CD4-positive, alpha-beta T cell (primary cell): Measurements from ENCODE around the gene LRP1B. TPM values are rescaled to one million over a fixed set of nuclear protein-coding genes. Genes with fewer than 3 reads are reported as not detected.

Source experiments
- ATAC-seq: fragments of 200-7000 bp; cut with Tn5 transposase; one replicate; pipeline ENCODE4 v1.10.0; 2022; ENCODE audit warnings: mild to moderate bottlenecking; ENCODE audit not compliant: poor library complexity
- CTCF ChIA-PET: fragments of 350-600 bp; sonication (Branson Sonifier 250); formaldehyde crosslinking; loops from one replicate; lab custom pipeline; 2021; ENCODE audit warnings: antibody characterized with exemption, inconsistent platforms; lab: Charles Lee
- POLR2A ChIA-PET: fragments of 350-600 bp; sonication (Branson Sonifier 250); formaldehyde crosslinking; loops from one replicate; lab custom pipeline; 2021; ENCODE audit warnings: antibody characterized with exemption, inconsistent platforms; lab: Charles Lee
- DNase-seq, 14 experiments: peaks; one replicate each; pipeline ENCODE4 v3.0.0-alpha.2; 2013 to 2020; ENCODE audit warnings: mixed read lengths in 2 of 14
- H3K27ac ChIP-seq, 2 donors: one replicate each; pipeline versions ENCODE4 v1.5.1 to v1.7.0; 2013; ENCODE audit warnings: low read length in 2 of 2, low read depth in 1 of 2, mild to moderate bottlenecking in 1 of 2
- H3K27me3 ChIP-seq, 2 experiments: 1 replicate in 1 of 2; 2 replicates in 1 of 2; pipeline versions ENCODE4 v1.6.1 to v1.7.0; 2013; ENCODE audit warnings: low read length in 2 of 2, control low read depth in 1 of 2, mild to moderate bottlenecking in 1 of 2, moderate library complexity in 1 of 2; ENCODE audit not compliant: insufficient read depth in 2 of 2, control insufficient read depth in 1 of 2
- H3K36me3 ChIP-seq: one replicate; pipeline ENCODE4 v1.6.1; 2013; ENCODE audit warnings: low read length, control low read depth; ENCODE audit not compliant: insufficient read depth
- H3K4me1 ChIP-seq: one replicate; pipeline ENCODE4 v1.6.1; 2013; ENCODE audit warnings: low read length, control low read depth; ENCODE audit not compliant: insufficient read depth
- H3K4me3 ChIP-seq: one replicate; pipeline ENCODE4 v1.5.1; 2013; ENCODE audit warnings: mild to moderate bottlenecking, low read length, moderate library complexity
- H3K9me3 ChIP-seq, 2 experiments: 1 replicate in 1 of 2; 2 replicates in 1 of 2; pipeline versions ENCODE4 v1.6.1 to v1.7.0; 2013; ENCODE audit warnings: low read length in 2 of 2, mild to moderate bottlenecking in 2 of 2, control low read depth in 1 of 2, moderate library complexity in 1 of 2; ENCODE audit not compliant: control insufficient read depth in 1 of 2, insufficient read depth in 1 of 2
- H3K27ac Mint-ChIP-seq: one replicate; pipeline ENCODE4 v1.8.0; 2020; ENCODE audit warnings: mixed read lengths
- H3K27me3 Mint-ChIP-seq: one replicate; pipeline ENCODE4 v1.8.0; 2021; ENCODE audit warnings: mixed read lengths
- H3K36me3 Mint-ChIP-seq: one replicate; pipeline ENCODE4 v1.8.0; 2021; ENCODE audit warnings: low read depth, mixed read lengths
- H3K4me1 Mint-ChIP-seq: one replicate; pipeline ENCODE4 v1.8.0; 2021; ENCODE audit warnings: low read depth, mixed read lengths
- H3K4me3 Mint-ChIP-seq: one replicate; pipeline ENCODE4 v1.8.0; 2020; ENCODE audit warnings: mild to moderate bottlenecking, mixed read lengths
- H3K9me3 Mint-ChIP-seq: one replicate; pipeline ENCODE4 v1.8.0; 2020; ENCODE audit warnings: mixed read lengths
- intact Hi-C, 2 experiments: fragments of 100-400 bp; cut with DNase I in 1 of 2; cut with micrococcal nuclease in 1 of 2; formaldehyde crosslinking; loops; one replicate each; pipeline versions ENCODE4 v1.15.1 to v1.9.0; 2023 to 2025; cut with DNase I, micrococcal nuclease
- total RNA-seq, 174 experiments: library from RNA in 2 of 174; stranded (reverse) in 2 of 174; gene quantifications; one replicate each; pipeline ENCODE4 v1.2.3 and lab custom pipeline; 2021 to 2026
- TF ChIP-seq, protein P1 (sequence below): fragments of 200-600 bp; IDR thresholded peaks from one replicate; pipeline ENCODE4 v1.8.0; 2022; ENCODE audit warnings: antibody characterized with exemption, mild to moderate bottlenecking

Gene LRP1B
- total RNA-seq, 2 experiments from 2014 or later: not detected

DNA sequence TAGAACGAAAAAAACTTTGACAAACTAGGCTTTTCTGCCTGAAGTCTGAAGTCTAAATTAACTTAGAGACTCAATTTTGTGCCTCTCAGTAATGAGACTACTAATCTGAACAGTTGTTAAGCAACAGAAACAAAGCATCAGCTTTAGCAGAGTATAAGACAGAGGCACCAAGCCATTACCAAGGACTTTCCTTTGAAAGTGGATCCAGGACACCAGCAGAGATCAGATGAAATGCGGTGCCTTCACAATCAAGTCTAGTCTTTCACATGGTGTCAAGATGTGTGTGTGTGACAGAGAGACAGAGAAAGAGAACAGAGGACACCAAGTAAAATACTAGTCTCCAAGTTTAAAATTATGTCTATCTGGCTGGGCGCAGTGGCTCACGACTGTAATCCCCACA, 1502.9 kb downstream of the LRP1B start:
- Mint-ChIP-seq H3K9me3 (peaks cover 17% of the 10 kb centered on the region), H3K4me3 (no peak overlapping the region), H3K27ac (no peak overlapping the region), H3K36me3 (no peaks in the 10 kb centered on the region), H3K4me1 (no peaks in the 10 kb centered on the region), H3K27me3 (no peaks in the 10 kb centered on the region)
- Histone ChIP-seq H3K27me3 (no peaks in the 10 kb centered on the region), H3K4me1 (no peaks in the 10 kb centered on the region), H3K27ac (no peak overlapping the region), H3K9me3 (peaks cover 4 to 10% of the 10 kb centered on the region in 2 experiments), H3K4me3 (no peak overlapping the region), H3K36me3 (no peaks in the 10 kb centered on the region)
- no peak for DNase-seq
- TF ChIP-seq, protein P1, sequence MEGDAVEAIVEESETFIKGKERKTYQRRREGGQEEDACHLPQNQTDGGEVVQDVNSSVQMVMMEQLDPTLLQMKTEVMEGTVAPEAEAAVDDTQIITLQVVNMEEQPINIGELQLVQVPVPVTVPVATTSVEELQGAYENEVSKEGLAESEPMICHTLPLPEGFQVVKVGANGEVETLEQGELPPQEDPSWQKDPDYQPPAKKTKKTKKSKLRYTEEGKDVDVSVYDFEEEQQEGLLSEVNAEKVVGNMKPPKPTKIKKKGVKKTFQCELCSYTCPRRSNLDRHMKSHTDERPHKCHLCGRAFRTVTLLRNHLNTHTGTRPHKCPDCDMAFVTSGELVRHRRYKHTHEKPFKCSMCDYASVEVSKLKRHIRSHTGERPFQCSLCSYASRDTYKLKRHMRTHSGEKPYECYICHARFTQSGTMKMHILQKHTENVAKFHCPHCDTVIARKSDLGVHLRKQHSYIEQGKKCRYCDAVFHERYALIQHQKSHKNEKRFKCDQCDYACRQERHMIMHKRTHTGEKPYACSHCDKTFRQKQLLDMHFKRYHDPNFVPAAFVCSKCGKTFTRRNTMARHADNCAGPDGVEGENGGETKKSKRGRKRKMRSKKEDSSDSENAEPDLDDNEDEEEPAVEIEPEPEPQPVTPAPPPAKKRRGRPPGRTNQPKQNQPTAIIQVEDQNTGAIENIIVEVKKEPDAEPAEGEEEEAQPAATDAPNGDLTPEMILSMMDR: no peak
- POLR2A ChIA-PET: no interaction called here
- CTCF ChIA-PET: no interaction called here
- ATAC-seq: no peak
- intact Hi-C loops: no loop called here

- Histone ChIP-seq H3K27me3 (no peaks in the 10 kb centered on the region), H3K4me1 (no peaks in the 10 kb centered on the region), H3K4me3 (no peak overlapping the region), H3K27ac (no peak overlapping the region), H3K9me3 (peaks cover 4 to 6% of the 10 kb centered on the region in 2 experiments), H3K36me3 (no peaks in the 10 kb centered on the region)
- H3K4me3 Mint-ChIP-seq: no peak overlapping the region
- intact Hi-C loops: no loop called here
- no peak for ATAC-seq
- no peak overlapping the region for H3K27ac Mint-ChIP-seq
- H3K27me3 Mint-ChIP-seq: no peaks in the 10 kb centered on the region
- H3K36me3 Mint-ChIP-seq: no peaks in the 10 kb centered on the region
- TF ChIP-seq, protein P1: no peak
- CTCF ChIA-PET: no interaction called here
- peaks cover 17% of the 10 kb centered on the region for H3K9me3 Mint-ChIP-seq
- POLR2A ChIA-PET: no interaction called here
- DNase-seq: no peak
- H3K4me1 Mint-ChIP-seq: no peaks in the 10 kb centered on the region
Measured at GRCh38 chr2:140627136-140627535, 1503.7 kb downstream of the LRP1B start.

DNA sequence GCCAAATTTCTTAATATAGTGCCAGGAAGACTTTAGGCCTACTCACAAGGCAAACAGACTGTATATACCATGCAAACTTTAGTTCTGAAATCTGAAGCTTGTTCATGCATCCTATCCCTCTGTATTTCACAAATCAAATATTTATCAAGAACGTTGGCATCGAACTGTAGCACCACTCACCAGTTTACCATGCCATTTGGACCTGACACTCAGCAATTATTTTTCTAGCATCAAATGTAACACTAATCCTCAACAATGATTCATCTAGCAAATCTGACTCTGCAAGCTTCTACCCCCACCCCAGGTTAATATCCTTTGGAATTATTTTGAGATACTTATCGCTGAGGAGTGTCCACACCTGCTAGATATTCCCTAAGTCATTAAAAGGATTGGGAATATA, 1506.6 kb downstream of the LRP1B start:
- CTCF ChIA-PET: no interaction called here
- Histone ChIP-seq H3K27ac (no peak overlapping the region), H3K36me3 (no peaks in the 10 kb centered on the region), H3K9me3 (peaks cover 0 to 6% of the 10 kb centered on the region in 2 experiments), H3K4me3 (no peak overlapping the region), H3K4me1 (no peaks in the 10 kb centered on the region), H3K27me3 (no peaks in the 10 kb centered on the region)
- Mint-ChIP-seq H3K9me3 (peaks cover 17% of the 10 kb centered on the region), H3K4me3 (no peak overlapping the region), H3K27me3 (no peaks in the 10 kb centered on the region), H3K4me1 (no peaks in the 10 kb centered on the region), H3K36me3 (no peaks in the 10 kb centered on the region), H3K27ac (no peak overlapping the region)
- POLR2A ChIA-PET: no interaction called here
- no peak for ATAC-seq
- TF ChIP-seq, protein P1: no peak
- DNase-seq: no peak
- intact Hi-C loops: no loop called here
